GM12878 (cell line): ENCODE measurements around the gene FARS2. TPM values are rescaled to one million over a fixed set of nuclear protein-coding genes. Genes with fewer than 3 reads are reported as not detected.

ENCODE experiments used
- ATF3 ChIP-seq: IDR thresholded peaks from 2 replicates; pipeline ENCODE4 v1.6.1; 2011; ENCODE audit warnings: low read depth, mild to moderate bottlenecking, low read length, moderate library complexity, borderline replicate concordance; ENCODE audit errors: extremely low read depth
- BHLHE40 ChIP-seq, 2 experiments: fragments of 450-650 bp in 1 of 2; IDR thresholded peaks; 2 replicates each; pipeline ENCODE4 v1.6.1; 2011 to 2017; ENCODE audit warnings: low read depth in 2 of 2, borderline replicate concordance in 1 of 2, improper control_type of control experiment in 1 of 2, low read length in 1 of 2, mild to moderate bottlenecking in 1 of 2
- BMI1 ChIP-seq: fragments of 450-650 bp; IDR thresholded peaks from 2 replicates; pipeline ENCODE4 v1.6.1; 2016; ENCODE audit warnings: mild to moderate bottlenecking, moderate library complexity, borderline replicate concordance
- CTCF ChIP-seq, 3 experiments: IDR thresholded peaks in 2 of 3; conservative IDR thresholded peaks in 1 of 3; 2 replicates each; pipeline ENCODE4 v1.5.1; 2011; ENCODE audit warnings: low read depth in 3 of 3, low read length in 3 of 3, mild to moderate bottlenecking in 3 of 3, control low read depth in 2 of 3, moderate library complexity in 2 of 3, inconsistent platforms in 1 of 3, mixed read lengths in 1 of 3; ENCODE audit not compliant: control insufficient read depth in 2 of 3, insufficient read depth in 1 of 3; ENCODE audit errors: extremely low read depth in 1 of 3
- ELK1 ChIP-seq: IDR thresholded peaks from 2 replicates; pipeline ENCODE4 v1.6.1; 2012; ENCODE audit warnings: low read depth, low read length, improper control_type of control experiment
- FOS ChIP-seq: IDR thresholded peaks from 3 replicates; pipeline ENCODE4 v1.6.1; 2011; ENCODE audit warnings: borderline replicate concordance; ENCODE audit not compliant: insufficient read length; ENCODE audit errors: extremely low read depth
- NR2C1 ChIP-seq: fragments of 450-650 bp; IDR thresholded peaks from 2 replicates; pipeline ENCODE4 v1.6.1; 2017; ENCODE audit warnings: antibody characterized with exemption, mild to moderate bottlenecking, moderate library complexity
- NRF1 ChIP-seq: conservative IDR thresholded peaks from 2 replicates; pipeline ENCODE4 v1.6.1; 2011; ENCODE audit warnings: mild to moderate bottlenecking, low read depth, low read length, improper control_type of control experiment
- POLR2AphosphoS2 ChIP-seq: IDR thresholded peaks from 2 replicates; pipeline ENCODE4 v1.6.1; 2011; ENCODE audit warnings: low read depth, mild to moderate bottlenecking, low read length, improper control_type of control experiment, moderate library complexity
- YY1 ChIP-seq: IDR thresholded peaks from 2 replicates; pipeline ENCODE4 v1.6.1; 2011; ENCODE audit warnings: low read depth, mild to moderate bottlenecking, low read length
- ZNF592 ChIP-seq: fragments of 450-650 bp; IDR thresholded peaks from 2 replicates; pipeline ENCODE4 v1.6.1; 2017; ENCODE audit warnings: mild to moderate bottlenecking, moderate library complexity
- polyA plus RNA-seq, 11 experiments: library from polyadenylated mRNA; depleted of rRNA in 4 of 11; unstranded in 6 of 11; stranded (reverse) in 5 of 11; fragments of >200 nt; fragmentation: Nextera tagmentation in 4 of 11; fragmentation: Illumina TruSeq in 1 of 11; extraction: Ambion mirVana in 4 of 11; extraction: Trizol in 1 of 11; gene quantifications; 1 replicate in 1 of 11; 2 replicates in 10 of 11; pipeline versions ENCODE4 v1.2.1 to v1.2.3, GENCODE V29; 2011 to 2016; ENCODE audit warnings: inconsistent platforms in 2 of 11, missing spikeins in 2 of 11, low read depth in 1 of 11
- total RNA-seq, 4 experiments: library from RNA; depleted of rRNA in 3 of 4; stranded (reverse); fragments of >200 nt in 3 of 4; fragmentation: Illumina TruSeq in 1 of 4; extraction: Trizol in 1 of 4; gene quantifications; 2 replicates each; pipeline versions ENCODE4 v1.2.1 to v1.2.3, GENCODE V29; 2013 to 2021

Gene FARS2
- total and polyA plus RNA-seq, 10 of the 15 experiments (the other 5 are each of a cell fraction or from before 2014, with no cell fraction given): 16.8 to 46.7 (median 25.6) TPM

- TF ChIP-seq ZNF592: no peak
- TF ChIP-seq POLR2AphosphoS2: no peak
- no peak for TF ChIP-seq FOS
- no peak for TF ChIP-seq BHLHE40 (IDR thresholded peaks at IDR 0.05; ENCODE audit: borderline replicate concordance in 1 of 2, low read depth in 2 of 2, low read length in 1 of 2)
- no peak for TF ChIP-seq NRF1
- no peak for TF ChIP-seq YY1
- no peak for TF ChIP-seq BMI1
- no peak for TF ChIP-seq NR2C1
- no peak for TF ChIP-seq ELK1
- TF ChIP-seq CTCF (IDR thresholded peaks at IDR 0.05 in 2 of 3, conservative IDR thresholded peaks at IDR 0.05 in 1 of 3; ENCODE audit: control insufficient read depth in 2 of 3, extremely low read depth in 1 of 3, insufficient read depth in 1 of 3, low read depth in 3 of 3, low read length in 3 of 3): no peak
- TF ChIP-seq ATF3: no peak
These were observed 491.0 kb downstream of the FARS2 start (continued) for GRCh38 chr6:5752391-5752680.
